ENCODE data around the gene ZSCAN26.
"Not testable (repeated sequence)": the region's sequence is repeated elsewhere in the genome, so short reads cannot be mapped to it uniquely, and the experiment has no call there.

ZSCAN26 gene

DNA sequence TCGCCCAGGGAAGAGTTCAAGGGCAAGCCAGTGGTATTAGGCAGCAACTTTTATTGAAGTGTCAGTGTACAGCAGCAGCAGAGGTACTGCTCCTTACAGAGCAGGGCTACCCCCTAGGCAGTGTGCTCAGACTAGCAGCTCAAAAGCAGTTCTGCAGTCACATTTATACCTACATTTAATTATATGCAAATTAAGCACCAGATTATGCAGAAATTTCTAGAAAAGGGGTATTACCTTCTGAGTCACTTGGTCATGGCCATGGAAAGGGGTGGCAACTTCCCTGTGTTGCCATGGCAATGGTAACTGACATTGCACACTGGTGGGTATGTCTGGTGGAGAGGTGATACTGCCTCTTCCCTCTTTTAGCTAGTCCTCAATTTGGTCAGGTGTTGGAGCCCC, 12.8 kb upstream of the ZSCAN26 start:
- FAIRE-seq (no peak), DNase-seq (ENCODE audit: low spot score) (no peak)

DNA sequence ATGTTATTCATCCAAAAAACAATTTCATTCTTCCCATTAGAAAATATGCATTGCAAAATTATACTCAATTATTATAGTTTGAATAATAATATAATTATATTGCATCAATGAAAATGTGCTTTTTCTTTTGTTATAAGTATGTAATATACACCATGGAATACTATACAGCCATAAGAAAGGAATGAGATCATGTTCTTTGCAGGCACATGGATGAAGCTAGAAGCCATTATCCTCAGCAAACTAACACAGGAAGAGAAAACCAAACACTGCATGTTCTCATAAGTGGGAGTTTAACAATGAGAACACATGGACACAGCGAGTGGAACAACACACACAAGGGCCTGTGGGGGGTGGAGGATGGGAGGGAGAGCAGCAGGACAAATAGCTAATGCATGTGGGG, 9.9 kb upstream of the ZSCAN26 start:
- FAIRE-seq = no peak
- no peak for DNase-seq (ENCODE audit: low spot score)

DNA sequence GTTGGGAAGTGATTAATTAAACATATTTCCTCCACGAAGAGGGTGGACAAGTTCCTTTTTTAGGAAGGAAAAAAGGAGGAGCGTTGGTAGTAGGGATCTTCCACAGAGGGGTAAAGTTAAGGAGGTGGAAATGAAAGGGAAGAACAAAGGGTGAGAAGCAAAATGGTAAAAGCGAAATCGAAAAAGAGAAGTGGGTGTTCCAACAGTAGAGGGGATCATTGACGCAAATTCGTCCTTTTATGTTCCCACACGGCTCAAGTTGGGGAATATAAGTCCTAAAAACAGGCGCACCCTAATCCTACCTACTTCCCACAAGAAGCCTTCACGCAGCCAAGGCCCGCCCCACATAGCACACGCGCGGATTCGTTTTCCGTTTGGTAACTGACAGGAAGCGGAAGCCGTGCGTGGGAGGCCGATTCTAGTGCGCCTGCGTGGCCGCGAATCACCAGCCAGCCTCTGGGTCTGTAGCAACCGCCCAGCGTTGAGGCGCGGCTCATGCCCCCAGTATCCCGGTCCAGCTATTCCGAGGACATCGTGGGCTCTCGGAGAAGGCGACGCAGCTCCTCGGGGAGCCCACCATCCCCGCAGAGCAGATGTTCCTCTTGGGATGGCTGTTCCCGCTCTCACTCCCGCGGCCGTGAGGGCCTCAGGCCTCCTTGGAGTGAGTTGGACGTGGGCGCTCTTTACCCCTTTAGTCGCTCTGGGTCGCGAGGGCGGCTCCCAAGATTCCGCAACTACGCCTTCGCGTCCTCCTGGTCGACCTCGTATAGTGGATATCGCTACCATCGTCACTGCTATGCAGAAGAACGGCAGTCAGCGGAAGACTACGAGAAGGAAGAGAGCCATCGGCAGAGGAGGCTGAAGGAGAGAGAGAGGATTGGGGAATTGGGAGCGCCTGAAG, 7.8 kb upstream of the ZSCAN26 start, which contains the start of gene NKAPL:
NKAPL (plus strand) TSS at position 421 of the 901 bp plus-strand sequence; CDS start at position 496, 75 bp downstream.
- DNase-seq (ENCODE audit: low spot score) (no peak), FAIRE-seq (no peak)

DNA sequence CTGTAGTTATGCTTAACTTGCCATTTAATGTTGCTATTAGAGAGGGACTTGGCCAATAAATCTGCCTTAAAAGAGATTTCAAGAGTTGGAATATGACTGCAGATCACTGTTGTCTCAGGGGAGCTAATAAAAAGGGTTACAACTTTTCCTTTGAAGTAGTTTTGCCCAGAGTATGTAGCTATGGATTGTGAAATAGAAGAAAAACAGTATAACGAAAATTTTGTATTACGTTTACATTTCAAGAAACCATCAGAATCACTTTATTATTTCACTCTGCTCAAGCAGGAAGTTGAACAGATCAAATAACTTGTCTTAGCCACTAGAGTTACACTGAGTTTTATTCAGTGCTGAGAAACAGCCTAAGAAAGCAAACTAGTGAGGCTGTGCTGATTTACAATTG, 3.0 kb upstream of the ZSCAN26 start:
- FAIRE-seq (no peak), DNase-seq (ENCODE audit: low spot score) (no peak)

DNA sequence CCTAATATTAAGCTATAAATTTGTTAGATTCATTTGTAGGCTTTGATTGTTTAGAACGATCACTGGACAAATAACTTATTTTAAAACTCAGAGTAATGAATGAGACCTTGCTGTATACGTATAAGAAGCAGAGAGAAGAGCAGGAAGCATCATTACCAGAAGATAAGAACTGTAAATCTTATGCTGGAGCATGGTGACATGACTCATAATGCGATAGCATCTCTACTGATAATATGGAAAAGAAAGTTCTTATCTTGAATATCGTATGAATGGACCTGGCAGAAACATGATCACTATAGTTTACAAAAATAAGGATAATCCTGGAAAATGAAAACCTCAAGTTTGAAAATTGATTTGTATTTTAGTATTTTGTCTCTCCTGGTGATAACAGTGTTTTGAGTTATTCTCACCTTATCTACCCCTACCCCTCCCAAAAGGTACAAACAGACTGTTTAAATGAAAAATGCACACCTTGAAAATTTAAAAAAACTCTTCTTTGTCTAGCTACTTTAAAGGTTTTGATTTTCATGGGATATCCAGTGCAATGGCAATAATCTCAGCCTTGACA, 2.0 kb upstream of the ZSCAN26 start:
- FAIRE-seq = no peak
- DNase-seq (ENCODE audit: low spot score) = no peak

DNA sequence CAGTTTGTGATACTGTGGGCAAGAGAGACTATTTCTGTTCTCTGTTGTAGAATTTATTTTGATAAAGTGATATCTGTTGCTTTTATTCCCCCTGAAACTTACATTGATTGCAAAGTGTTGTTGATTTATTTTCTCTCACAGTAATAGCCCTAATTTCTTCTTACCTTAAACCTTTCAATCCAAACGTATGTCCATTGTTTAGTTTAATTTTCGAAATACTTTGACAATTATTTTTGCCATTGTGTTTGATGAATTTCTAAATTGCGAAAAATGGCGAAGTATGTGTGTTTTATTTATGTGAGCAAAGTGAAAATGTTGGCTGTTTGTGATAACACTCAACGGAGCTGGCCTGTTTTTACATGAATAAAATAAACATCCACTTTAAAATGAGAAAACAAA, 381 bp upstream of the ZSCAN26 start:
- DNase-seq (ENCODE audit: low spot score) (no peak), FAIRE-seq (no peak)

DNA sequence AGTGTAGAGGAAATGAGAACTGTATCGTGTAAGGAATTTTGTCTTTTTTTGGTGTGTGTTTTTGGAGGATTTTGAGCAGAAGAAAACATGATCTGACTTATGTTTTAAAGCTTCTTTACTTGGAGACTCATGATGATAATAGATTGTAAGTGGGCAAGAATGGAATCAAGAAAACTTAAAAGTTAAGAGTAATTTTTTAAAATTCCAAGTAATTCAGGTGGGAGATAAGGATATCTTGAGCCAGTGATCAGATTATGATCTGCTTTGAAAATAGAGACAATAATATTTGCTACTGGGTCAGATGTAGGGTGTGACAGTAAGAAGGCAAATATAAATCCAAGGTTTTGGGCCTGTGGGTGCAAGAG, 734 bp downstream of the ZSCAN26 start:
- DNase-seq (ENCODE audit: low spot score) = no peak

DNA sequence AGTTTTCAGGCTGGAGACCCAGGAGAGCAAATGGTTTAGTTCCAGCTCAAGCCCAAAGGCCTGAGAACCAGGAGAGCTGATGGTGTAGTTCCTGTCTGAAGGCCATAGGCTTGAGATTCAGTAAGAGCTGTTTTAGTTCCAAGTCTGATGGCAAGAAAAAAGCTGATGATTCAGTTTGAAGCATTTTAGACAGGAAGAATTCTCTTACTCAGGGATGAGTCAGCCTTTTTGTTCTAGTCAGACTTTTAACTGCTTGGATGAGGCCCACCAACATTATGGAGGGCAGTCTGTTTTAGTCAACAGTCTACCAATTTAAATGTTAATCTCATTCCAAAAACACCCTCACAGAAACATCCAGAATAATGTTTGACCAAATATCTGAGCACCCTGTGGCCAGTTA, 2.5 kb downstream of the ZSCAN26 start:
- peak; percentile 87 for FAIRE-seq

More for the DNA sequence above, 734 bp downstream of the ZSCAN26 start:
- no peak for FAIRE-seq

DNA sequence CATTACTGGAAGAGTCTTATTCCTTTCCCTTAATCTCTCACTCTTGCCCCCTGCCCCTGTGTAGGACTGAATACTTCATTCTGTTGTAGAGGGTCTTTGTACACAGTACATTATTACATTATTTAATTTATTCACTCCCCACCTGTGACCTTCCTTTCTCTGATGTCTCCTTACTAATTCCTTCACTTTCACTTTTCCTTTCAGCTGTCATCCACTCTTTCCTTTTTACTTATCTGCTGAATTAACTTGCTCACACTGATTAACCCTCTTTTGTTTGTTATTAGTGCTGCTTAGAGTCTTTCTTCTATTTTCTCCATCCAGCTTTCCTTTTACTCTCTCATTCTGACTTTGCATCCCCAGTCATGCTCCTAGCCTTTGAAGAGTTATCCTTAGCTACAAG, 7.9 kb downstream of the ZSCAN26 start:
- DNase-seq (ENCODE audit: low spot score) (no peak), FAIRE-seq (no peak)

More for the DNA sequence above, 2.5 kb downstream of the ZSCAN26 start:
- DNase-seq (ENCODE audit: low spot score) = peak; percentile 88

DNA sequence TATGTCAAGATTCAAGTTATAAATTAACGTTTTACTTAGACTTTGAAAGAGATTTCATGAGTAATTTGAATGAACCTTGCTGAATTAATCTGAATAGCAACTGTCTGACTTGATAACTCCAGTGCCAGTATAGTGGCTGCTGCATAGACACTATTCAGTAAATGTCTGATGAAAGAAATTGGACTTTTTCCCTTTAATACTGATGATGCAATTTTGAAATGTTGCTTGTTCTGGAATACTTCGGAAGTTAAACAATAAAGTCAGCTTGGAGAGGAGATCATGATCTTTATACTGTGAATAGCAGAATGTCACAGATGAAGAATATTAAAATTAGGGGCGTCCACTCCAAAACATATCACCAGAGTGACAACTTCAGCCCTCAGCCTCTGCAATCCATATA, 10.8 kb downstream of the ZSCAN26 start:
- no peak for FAIRE-seq
- no peak for DNase-seq (ENCODE audit: low spot score)

DNA sequence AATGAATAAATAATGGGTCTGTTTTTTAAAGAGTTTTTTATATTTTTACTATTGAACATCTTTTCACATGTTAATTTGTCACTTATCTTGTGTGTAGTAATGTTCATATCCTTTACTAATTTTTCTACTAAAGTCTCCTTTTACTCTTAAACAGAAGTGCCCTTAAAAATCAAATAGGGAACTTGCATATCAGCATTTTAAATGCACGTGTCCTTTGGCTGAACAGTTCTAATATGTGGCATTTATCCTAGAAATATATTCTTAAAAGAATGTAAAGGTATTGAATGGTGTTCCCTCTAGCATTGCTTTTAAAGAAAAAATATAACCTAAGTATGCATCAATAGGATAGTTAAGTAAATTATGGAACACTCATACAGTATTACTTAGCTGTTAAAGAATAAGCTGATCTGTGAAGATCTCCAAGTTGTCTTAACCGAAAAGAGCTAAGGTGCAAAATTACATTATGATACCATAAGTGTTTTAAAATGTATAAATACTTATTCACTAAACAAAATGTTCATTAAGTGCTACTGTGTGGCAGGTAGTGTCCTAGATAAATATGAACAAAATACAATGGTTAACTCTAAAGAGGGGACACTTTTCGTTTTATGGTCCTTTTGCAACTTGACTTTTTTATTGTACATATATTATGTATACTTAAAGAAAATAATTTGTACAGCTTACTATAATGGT, 13.8 kb downstream of the ZSCAN26 start:
- DNase-seq (ENCODE audit: low spot score) (no peak), FAIRE-seq (no peak)

DNA sequence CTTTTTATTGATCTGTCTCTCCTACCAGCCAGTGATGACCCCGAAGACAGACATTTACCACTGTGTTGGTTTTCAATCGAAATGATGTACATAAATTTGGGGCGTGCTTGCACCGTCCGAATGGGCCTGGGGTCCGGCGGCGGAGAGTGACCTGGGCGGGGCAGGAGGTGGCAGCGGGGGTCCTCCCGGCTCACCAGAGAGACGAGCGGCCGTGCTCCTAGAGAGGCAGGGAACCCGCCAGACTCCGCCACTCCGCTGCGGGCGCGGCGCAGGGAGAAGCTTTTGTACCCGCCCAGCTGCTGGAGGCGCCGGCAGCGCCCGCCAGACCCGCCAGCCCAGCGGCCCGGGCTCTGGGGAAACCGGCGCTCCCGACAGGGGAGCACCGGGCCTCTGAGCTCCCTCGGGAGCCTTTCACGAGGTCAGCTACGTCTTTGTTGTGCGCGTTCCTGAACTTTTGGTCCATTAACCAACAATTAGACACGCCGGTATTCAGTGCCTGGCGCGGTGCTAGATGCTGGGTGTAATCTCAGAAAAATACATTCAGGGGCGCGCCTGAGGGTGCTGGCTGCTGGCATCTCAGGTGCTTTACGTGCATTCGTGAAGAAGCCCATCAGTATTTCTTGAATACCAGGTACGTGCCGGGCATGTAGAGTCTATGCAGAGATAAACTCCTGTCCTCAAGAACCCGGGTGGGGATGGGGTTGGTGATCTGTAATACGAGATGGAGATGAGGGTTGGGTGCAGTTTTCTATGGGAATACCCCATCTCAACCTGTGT, 14.5 kb downstream of the ZSCAN26 start, which contains the start of gene PGBD1:
PGBD1 (plus strand) TSS at position 285 of the 777 bp plus-strand sequence. CDS start 2,242 bp downstream, outside the sequence.
- no peak for FAIRE-seq
- peak; percentile 33 for DNase-seq (ENCODE audit: low spot score)

DNA sequence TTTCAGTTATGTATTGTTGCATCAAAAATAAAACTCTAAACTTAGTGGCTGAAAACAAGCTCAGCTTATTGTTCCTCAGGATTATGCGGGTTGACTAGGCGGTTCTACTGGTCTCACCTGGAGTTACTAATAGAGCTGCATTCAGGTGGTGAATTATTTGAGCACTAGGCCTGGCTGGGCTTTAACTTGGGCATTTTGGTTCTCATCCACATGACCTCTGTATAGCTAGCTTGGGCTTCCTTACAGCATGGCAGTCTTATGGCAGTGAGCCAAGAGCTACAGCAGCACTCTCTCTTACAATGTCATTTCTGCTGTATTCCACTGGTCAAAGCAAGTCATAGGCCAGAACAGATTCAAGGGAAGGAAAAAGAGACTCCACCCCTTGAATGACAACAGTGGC, 16.0 kb downstream of the ZSCAN26 start:
- no peak for DNase-seq (ENCODE audit: low spot score)
- no peak for FAIRE-seq

DNA sequence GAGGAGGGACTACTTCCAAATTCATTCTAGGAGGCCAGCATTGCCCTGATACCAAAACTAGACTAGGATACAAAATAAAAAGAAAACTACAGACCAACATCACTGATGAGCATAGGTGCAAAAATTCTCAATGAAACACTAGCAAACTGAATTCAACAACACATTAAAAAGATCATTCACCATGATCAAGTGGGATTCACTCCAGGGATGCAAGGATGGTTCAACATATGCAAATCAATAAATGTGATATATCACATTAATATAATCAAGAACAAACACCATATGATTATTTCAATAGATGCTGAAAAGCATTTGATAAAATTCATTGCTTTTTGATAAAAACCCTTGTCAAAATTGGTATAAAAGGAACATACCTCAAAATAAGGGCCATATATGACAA, 24.6 kb downstream of the ZSCAN26 start:
- FAIRE-seq (no peak), DNase-seq (ENCODE audit: low spot score) (no peak)

DNA sequence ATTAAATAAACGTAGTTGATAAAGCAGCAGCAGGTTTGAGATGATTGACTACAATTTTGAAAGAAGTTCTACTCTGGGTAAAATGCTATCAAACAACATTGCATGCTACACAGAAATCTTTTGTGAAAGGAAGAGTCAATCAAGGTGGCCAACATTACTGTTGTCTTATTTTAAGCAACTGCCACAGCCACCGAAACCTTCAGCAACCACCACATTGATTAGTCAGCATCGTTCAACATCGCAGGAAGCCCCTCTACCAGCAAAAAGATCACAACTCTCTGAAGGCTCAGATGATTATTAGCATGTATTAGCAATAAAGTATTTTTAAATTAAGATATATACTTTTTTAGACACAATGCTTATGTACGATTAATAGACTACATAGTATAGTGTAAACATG, 28.4 kb downstream of the ZSCAN26 start:
- FAIRE-seq (no peak), DNase-seq (ENCODE audit: low spot score) (no peak)

DNA sequence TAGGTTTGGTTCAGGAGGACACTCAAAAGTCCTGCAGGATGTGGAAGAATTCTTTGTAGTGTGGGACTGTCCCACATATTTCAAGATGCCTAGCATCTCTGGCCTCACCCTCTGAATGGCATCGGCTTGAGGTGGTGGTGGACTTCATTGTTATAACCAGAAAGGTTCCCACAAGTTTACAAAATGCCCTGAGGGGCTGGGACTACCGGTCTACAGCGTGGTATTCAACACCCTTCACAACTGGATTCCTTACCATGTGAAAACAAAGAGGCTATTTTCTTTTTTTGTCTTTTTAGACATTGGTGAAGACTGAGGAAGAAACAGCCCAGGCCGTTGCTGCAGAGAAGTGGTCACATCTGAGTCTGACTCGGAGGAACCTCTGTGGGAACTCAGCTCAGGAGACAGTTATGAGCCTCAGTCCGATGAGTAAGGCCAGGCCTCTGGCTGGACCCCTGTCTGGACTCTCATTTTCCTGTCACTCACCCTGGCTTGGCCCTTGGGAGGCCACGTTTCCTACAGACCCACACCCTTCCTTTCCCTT, 29.6 kb downstream of the ZSCAN26 start:
- no peak for DNase-seq (ENCODE audit: low spot score)
- FAIRE-seq = no peak

DNA sequence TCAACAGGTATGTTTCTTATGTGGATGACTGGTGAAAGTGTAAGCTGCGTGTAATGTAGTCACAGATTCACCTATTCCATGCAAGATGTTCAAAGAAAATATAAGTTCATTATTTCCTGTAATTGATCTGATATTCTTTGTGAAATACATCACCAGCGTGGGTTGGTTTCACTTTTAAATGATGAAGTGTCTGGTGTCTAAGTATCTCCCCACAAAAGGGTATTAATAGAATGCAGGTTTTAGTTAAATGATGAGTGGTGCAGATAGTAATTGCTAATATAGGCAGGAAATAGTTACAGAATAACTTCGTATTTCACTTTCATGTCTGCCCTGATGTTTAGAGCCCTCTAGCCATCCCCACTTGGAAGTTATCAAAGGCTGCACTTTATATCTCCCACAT, 36.6 kb downstream of the ZSCAN26 start:
- DNase-seq (ENCODE audit: low spot score) (no peak), FAIRE-seq (no peak)

DNA sequence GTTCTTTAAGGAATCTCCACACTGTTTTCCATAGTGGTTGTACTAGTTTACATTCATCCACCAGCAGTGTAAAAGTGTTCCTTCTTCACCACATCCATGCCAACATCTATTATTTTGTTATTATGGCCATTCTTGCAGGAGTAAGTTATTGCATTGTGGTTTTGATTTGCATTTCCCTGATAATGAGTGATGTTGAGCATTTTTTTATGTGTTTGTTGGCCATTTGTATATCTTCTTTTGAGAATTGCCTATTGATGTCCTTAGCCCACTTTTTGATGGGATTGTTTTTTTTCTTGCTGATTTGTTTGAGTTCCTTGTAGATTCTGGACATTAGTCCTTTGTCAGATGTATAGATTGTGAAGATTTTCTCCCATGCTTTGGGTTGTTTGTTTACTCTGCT, 39.4 kb downstream of the ZSCAN26 start:
- not testable (repeated sequence) for DNase-seq (ENCODE audit: low spot score); FAIRE-seq

DNA sequence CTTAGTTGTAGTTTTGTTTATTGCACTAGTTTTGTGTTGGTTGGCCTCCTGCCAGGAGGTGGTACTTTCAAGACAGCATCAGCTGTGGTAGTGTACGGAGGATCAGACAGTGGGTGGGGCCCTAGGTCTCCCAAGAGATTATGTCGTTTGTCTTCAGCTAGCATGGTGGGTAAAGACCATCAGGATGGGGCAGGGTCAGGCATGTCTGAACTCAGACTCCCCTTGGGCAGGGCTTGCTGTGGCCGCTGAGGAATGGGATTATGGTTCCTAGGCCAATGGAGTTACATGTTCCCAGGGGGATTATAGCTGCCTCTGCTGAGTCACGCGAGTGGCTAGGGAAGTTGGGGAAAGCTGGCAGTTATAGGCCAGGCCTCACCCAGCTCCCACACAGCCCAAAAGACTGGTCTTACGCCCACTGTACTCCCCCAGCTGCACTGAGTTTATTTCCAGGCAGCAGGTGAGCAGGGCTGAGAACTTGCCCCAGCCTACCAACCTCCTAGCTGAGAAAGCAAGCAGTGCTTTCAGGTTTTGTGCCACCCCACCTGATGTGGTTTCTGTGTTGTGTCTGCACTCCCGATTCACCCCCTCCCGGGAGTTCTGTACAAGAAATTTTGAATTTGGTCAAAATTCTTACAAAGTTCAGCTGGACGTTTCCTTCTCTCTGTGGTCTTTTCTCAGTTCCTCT, 44.3 kb downstream of the ZSCAN26 start:
- FAIRE-seq = no peak

DNA sequence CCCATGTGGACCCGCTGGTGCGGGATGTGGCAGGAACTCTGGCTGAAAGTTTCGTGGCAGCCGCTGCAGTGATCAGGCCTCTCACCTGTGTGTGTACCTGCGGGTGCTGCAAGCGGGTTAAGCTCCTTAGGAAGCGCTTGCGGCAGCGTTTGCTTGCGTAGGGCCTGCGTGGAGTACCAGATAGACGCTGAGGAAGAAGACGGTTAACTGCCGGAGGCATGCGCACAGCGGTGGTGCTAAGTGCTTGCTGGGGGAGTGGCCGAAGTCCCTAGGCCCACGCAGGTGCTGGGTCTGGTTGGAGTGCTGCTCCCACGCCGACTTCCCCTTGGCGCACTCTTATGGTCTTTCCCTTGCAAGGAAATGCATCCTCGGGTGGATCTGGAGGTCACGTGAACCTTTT, 46.0 kb downstream of the ZSCAN26 start:
- DNase-seq (ENCODE audit: low spot score) (no peak), FAIRE-seq (no peak)

More for the DNA sequence above, 44.3 kb downstream of the ZSCAN26 start:
- DNase-seq (ENCODE audit: low spot score) = no peak

Measured in RCC 7860 (cell line).